HG02759 (cell line): Measurements from ENCODE around the gene DSCAM.

Experiments used
- ATAC-seq: cut with Tn5 transposase; IDR thresholded peaks from one replicate; pipeline ENCODE4 v1.9.1; 2021; ENCODE audit warnings: mild to moderate bottlenecking, moderate library complexity; ENCODE audit not compliant: unreplicated experiment

Gene DSCAM

GRCh38 chr21:40839521-40839920, 7.4 kb downstream of the DSCAM start:
- no peak for ATAC-seq

DNA sequence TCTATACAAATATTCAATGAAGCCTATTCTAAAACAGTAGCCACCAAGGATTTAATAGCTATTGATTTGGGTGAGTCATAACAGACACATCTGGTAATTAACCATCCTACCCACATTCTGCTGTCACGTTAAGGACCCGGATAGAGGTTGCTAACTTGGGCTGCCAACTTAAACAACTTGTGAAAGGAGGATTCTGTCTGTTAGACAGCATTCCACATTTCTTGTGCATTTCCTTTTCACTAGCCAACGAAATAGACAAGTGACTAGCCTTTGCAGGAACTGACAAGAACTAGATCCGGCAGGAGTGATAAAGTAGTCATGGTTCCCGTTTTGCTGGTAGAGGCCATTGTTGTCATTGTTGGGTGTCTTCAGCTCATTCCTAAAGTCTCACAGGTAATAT, 9.5 kb downstream of the DSCAM start:
- no peak for ATAC-seq

DNA sequence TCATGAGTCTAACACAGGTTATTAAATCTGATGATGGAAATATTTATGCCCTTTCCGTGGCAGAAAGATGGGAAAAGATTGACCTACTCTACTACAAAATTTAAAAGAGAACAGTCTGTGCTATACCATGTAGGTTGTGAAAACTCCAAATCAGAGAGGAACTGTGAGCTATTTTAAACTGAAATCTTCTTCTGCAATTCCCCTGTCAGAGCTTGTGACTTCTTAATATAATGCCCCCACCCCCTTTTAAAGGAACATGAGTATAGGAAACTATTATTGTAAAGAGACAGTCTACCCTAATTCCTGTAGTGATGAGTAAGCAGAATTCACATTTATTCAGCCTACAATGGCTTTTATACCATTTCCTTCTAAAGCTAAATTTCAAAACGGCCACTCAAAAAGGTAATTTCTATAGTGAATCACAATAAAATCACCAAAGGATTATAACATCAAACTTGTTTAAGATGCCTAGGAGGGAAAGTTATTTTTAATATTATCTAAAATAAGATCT, 11.7 kb downstream of the DSCAM start:
- no peak for ATAC-seq

- ATAC-seq = no peak
These were observed 13.8 kb downstream of the DSCAM start for GRCh38 chr21:40833184-40833583.

DNA sequence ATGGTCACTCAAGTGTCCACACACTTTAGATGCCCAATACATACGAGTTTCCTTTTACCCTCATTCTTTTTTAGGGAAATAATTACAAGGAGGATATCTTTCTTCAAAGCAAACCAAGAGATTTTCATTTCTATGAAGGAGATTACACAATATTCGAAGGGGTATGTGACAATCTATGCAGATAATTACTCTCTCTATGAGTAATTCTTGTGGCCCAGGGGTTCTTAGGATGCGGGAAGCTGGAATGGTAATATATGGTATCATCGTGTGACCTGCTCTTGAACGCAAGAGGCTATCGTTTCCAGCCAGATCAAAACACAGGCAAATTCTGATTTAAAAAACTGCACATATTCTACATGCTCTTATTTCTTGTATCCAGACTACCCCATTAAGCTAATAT, 14.6 kb downstream of the DSCAM start:
- ATAC-seq = no peak

- ATAC-seq = no peak
These were observed 16.1 kb downstream of the DSCAM start for GRCh38 chr21:40830836-40831235.

DNA sequence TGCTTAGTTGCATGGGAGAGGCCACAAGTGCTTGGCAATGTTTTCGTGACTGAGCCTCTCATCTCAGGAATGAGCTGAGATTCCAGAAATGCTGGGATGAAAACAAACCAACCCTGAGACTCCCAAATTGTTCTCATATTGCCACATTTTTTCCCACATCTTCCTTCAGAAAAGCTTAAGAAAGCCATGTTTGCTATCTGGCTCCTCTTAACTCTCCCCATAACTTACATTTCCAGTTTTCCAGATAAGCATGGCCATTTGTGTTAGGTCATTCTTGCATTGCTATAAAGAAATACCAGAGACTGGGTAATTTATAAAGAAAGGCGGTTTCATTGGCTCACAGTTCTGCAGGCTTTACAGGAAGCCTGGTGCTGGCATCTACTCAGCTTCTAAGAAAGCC, 17.2 kb downstream of the DSCAM start:
- ATAC-seq = no peak

DNA sequence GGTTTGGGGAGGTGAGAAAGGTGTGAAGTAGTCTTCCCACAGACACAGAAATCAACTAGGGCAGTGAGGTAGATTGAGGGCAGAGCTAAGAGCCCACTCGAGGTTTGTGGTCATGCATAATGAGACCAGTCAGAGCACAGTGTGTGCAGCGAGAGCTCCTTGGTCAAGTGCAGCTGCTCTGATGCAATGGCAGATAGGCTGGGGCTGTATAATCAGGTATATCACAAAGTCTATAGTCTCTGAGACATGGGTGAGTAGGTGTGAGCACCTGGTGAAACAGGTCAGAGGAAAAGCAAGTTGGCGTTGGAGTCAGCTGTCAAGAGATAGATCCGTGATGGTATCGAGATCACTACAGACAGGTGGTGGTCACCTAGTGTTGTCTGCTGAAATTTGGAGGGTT, 17.6 kb downstream of the DSCAM start:
- ATAC-seq = no peak

GRCh38 chr21:40827509-40827908, 19.4 kb downstream of the DSCAM start:
- ATAC-seq = no peak

DNA sequence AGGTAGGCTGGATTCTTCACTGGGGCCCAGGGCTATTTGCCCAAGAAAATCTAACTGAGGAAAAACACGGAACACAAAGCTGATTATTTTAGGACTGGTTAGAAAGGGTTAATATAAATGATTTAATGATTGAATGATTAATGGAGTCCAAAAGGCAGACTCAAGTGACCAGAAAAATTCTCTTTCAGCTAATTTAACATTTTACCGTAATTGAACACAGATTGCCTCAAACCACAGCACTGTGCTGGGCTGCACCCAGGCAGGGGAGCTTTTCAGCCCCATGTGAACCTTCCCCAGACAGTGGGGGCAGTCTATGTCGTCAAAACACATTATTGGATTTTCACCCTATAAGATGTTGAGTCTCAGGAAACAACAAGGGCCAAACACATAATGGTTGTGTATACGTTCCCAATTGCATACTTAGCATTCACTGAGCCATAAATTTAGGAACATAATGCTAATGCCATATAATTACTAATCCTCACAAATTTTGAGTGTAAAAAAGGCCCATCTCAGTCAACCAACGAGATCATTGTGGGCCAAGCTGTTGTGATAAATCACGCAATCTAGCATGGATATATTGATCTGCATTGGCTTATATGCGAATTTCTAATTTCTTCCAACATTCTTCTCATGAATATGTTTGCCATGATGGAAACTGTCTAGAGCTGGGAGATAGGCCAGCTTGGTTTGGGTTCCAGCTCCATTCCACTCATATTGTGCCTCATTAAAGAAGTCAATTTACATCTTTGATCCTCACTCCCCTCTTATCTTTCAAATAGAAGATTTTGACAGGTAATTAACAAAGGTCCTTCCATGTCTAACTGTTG, 27.7 kb downstream of the DSCAM start:
- ATAC-seq = no peak

DNA sequence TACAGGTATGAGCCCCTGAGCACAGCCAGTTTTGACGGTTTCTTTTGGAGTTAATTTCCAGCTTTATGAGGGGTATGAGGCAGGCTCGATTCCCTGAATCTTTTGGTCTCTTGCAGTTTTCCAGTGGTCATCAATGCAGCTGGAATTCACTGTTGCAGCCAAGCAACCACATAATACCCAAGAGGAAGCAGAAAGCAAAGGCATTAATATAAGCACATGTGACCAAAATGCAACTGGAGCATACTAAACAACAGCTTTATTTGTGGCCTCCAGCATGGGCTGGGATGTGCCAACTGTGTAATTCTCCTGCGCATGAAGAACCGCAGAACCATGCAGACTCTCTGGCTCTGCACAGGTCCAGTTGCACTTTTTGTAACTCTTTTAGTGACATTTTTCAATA, 33.0 kb downstream of the DSCAM start:
- ATAC-seq = no peak

GRCh38 chr21:40809673-40810197, 37.2 kb downstream of the DSCAM start:
- no peak for ATAC-seq

DNA sequence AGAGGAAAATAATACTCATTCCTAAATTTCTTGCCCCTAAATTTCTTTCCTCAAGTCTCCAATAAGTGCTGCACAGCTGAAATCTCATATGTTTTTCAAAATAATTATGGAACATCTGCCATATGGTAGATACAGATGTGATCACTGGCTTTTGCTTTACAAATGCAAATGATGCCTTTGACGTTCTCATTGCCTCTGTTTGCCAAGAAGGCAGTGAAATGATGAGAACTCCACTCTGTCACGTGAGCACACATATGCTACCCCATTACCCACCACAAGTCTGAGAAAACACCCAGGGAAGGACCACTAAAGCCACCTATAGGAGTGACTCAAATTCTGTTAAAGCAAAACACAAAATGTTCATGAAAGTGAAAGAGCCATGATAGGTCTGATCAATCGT, 43.9 kb downstream of the DSCAM start:
- ATAC-seq = no peak

GRCh38 chr21:40800126-40800525, 46.8 kb downstream of the DSCAM start:
- no peak for ATAC-seq

- no peak for ATAC-seq
These were observed 49.1 kb downstream of the DSCAM start for GRCh38 chr21:40797891-40798290.

- ATAC-seq = no peak
These were observed 49.5 kb downstream of the DSCAM start for GRCh38 chr21:40797410-40797809.

DNA sequence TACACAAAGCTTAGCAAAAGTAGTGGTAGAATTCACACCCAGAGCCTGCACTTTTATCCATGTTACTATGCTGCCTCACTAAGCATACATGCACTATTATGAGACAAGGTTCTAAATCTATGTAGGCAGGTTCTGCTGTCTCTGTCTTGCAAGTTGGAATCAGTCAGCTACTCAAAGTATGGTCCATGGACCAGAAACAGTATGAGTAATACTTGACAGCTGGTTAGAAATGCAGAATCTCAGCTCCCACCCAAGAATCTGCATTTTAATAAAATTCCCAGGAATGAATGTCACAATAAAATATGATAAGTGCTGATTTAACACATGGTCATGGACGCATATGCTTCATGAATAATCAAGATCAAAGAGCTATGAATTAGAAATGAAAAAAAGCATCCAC, 50.5 kb downstream of the DSCAM start:
- ATAC-seq = no peak

DNA sequence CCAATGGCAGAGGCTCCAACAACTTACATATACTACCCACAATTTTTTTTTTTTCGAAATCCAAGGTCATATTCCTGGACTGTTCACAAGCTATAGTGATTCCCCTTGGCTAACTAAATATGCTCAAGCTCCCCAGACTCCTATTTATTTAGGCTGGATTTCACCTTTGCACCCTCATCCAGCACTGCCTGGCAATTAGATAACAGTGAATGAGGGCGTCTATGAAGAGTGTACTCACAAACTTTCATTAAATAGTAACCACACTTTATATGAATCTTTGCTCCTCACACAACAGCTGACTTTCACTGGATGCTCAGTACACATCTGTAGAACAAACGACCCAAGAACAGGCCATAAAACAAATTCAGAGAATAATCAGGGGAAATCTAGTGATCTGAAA, 51.6 kb downstream of the DSCAM start:
- ATAC-seq = no peak

DNA sequence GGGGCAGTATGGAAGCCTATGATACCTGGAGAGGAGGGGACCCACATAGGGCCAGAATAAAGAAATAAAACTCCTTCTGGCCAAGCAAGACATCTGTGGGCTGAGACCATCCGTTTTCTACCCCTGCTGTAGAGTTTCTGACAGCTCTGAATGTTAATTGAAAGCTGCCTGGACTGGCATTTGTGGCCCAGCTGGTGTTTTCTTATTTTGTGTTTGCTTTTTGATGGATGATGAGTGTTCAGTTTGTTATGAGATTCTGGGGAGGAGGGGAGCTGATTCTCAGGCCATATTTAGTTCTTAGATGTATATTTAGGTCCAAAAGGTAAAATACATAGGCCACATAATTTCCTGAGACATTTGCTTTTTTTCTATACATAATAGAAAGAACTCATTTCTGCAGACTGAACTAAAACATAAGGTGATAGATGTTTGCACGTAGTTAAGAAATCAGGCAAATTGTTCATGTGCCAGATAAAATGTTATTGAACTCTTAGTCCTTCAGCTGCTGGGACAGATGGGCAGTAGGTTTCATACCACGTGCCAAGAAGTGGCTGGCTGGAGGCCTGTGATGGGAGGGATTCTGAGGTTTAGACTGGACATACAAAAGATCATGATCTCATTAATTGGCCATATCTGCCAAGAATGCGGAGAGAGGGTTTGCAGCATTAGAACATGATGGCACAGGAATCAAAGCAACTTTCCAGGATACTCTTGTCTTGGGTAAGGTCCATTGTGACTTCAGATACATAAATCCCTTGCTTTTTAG, 54.1 kb downstream of the DSCAM start:
- ATAC-seq = no peak

- ATAC-seq = no peak
These were observed 58.3 kb downstream of the DSCAM start for GRCh38 chr21:40788635-40789034.

DNA sequence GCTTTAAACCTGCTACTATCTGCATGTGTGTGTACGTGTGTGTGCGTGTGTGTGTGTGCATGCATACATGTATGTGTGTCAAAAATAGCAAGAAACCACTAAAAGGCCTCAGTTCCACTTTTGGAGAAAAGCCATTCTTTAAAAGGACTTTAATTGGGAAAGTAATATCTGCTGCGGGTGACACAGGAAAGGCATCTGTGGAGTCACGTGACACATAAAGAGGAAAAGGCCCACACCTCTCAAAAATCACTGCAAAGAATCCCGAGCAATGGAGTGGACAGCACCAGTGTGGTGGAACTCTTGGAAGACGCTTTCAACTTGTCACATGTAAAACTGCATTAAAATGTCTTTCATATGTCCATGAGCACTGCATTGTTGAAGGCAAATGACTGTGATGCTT, 63.6 kb downstream of the DSCAM start:
- ATAC-seq = no peak
